Fibroblast of lung (primary cell): ENCODE measurements around the gene CXCL12.

Source experiments
- CTCF ChIP-seq, 2 donors: IDR thresholded peaks in 1 of 2; conservative IDR thresholded peaks in 1 of 2; 1 replicate in 1 of 2; 2 replicates in 1 of 2; pipeline ENCODE4 v1.5.1; 2011 to 2012; ENCODE audit warnings: low read length in 2 of 2, control low read depth in 1 of 2, inconsistent platforms in 1 of 2, low read depth in 1 of 2, mild to moderate bottlenecking in 1 of 2
- EZH2 ChIP-seq: IDR thresholded peaks from 2 replicates; pipeline ENCODE4 v1.5.1; 2012; ENCODE audit warnings: low read length, control low read depth, mild to moderate bottlenecking; ENCODE audit errors: missing control alignments

DNA sequence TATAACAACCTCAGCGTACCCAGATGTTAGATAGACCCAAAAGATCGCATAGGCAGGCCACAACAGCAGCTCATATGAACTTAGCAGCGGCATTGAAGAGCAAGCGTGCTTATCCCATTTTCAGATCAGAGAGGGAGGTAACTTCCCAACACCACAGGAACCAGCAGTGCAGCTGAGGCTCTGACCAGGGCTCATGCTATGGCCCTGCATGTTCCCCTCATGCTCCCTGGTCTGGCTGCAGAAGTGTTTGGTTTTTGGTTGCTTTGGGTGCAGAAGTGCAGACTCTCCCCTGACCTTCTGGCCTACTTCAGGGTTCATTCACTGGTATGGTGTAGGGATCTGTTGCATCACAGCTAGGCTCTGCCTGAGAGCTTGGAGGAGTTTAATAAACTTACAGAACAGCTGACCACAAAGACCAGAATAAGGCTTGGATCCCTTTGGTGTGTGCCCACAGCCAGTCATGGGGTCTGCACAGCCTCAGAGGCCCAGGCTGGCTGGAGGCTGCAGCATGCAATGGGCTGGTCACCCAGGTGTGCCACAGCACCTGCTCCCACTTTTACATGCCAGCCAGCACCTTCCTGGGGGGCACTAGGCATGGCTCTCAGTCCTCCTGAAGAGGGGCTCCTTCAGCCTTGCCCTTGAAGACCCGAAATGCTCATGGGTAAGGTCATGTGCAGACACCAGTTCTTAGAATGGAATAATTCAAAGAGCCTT is 9.1 kb upstream of the CXCL12 start:
- TF ChIP-seq CTCF (conservative IDR thresholded peaks at IDR 0.05 in 1 of 2, IDR thresholded peaks at IDR 0.05 in 1 of 2; ENCODE audit: low read depth in 1 of 2, low read length in 2 of 2) (no peak), EZH2 (no peak)
